ENCODE measurements around the gene STX10.

- TF ChIP-seq CTCF (conservative IDR thresholded peaks at IDR 0.05; ENCODE audit: low read length) (no peak), EZH2phosphoT487 (IDR thresholded peaks at IDR 0.05; ENCODE audit: borderline replicate concordance, low read depth, low read length) (no peak)
Measured at GRCh38 chr19:13134626-13135025, 15.5 kb downstream of the STX10 start.

Measured in OCI-LY7 (cell line).